ENCODE measurements around the gene CEBPE.
A peak's percentile ranks its signal among the peaks of the same experiment; 100 is the strongest.

- TF ChIP-seq CTCF (IDR thresholded peaks at IDR 0.05; ENCODE audit: poor library complexity, severe bottlenecking) (no peak), TAF1 (IDR thresholded peaks at IDR 0.05; ENCODE audit: low read depth) (peak; percentile 98), SMC3 (conservative IDR thresholded peaks at IDR 0.05; ENCODE audit: poor library complexity) (no peak), REST (IDR thresholded peaks at IDR 0.05; ENCODE audit: borderline replicate concordance) (peak; percentile 91)
Observed at GRCh38 chr14:23071244-23071920, 47.7 kb downstream of the CEBPE start.
